ENCODE results near the gene EGLN2.
"Not testable (repeated sequence)": the region's sequence is repeated elsewhere in the genome, so short reads cannot be mapped to it uniquely, and the experiment has no call there.

Gene EGLN2

GRCh38 chr19:40776932-40777644 lies 21.9 kb upstream of the EGLN2 start:
- DNase-seq: peak; percentile 86

- no peak for DNase-seq
These were observed 21.4 kb upstream of the EGLN2 start for GRCh38 chr19:40777645-40777936.

GRCh38 chr19:40777937-40778705 lies 20.9 kb upstream of the EGLN2 start, which contains the start of gene RAB4B:
Gene RAB4B, plus strand, starts transcription at chr19:40778247. Its CDS starts 129 bp downstream, at chr19:40778376.
- DNase-seq: peak; percentile 100

- no peak for DNase-seq
These were observed 20.2 kb upstream of the EGLN2 start for GRCh38 chr19:40778706-40779284.

GRCh38 chr19:40780582-40780981 lies 18.4 kb upstream of the EGLN2 start:
- no peak for DNase-seq

- DNase-seq: no peak
These were observed 17.9 kb upstream of the EGLN2 start for GRCh38 chr19:40781140-40781539.

GRCh38 chr19:40783711-40784110 lies 15.3 kb upstream of the EGLN2 start:
- DNase-seq: no peak

GRCh38 chr19:40784146-40784545 lies 14.8 kb upstream of the EGLN2 start:
- not testable (repeated sequence) for DNase-seq

GRCh38 chr19:40785526-40785925 lies 13.5 kb upstream of the EGLN2 start:
- DNase-seq: no peak

GRCh38 chr19:40786060-40787037 lies 12.6 kb upstream of the EGLN2 start:
- DNase-seq: no peak

- no peak for DNase-seq
These were observed 7.6 kb upstream of the EGLN2 start for GRCh38 chr19:40791349-40791748.

GRCh38 chr19:40791996-40792395 lies 7.0 kb upstream of the EGLN2 start:
- no peak for DNase-seq

- no peak for DNase-seq
These were observed 1.6 kb upstream of the EGLN2 start for GRCh38 chr19:40797166-40797962.

- DNase-seq: peak; percentile 67
These were observed 868 bp upstream of the EGLN2 start for GRCh38 chr19:40797963-40798682.

GRCh38 chr19:40799558-40800338 lies 757 bp downstream of the EGLN2 start:
- DNase-seq: no peak

- no peak for DNase-seq
These were observed 1.5 kb downstream of the EGLN2 start for GRCh38 chr19:40800339-40800996.

GRCh38 chr19:40800997-40801377 lies 2.0 kb downstream of the EGLN2 start:
- no peak for DNase-seq

GRCh38 chr19:40801426-40802299 lies 2.7 kb downstream of the EGLN2 start:
- no peak for DNase-seq
